Mesenchymal stem cell (in vitro differentiated cells and primary cell): ENCODE data around the gene DHCR7.
A peak's percentile ranks its signal among the peaks of the same experiment; 100 is the strongest.

Experiments
- DNase-seq: peaks from one replicate; pipeline ENCODE4 v3.0.0-alpha.2; 2013
- H2AFZ ChIP-seq: one replicate; pipeline ENCODE4 v1.6.1; 2013; ENCODE audit warnings: low read depth, mild to moderate bottlenecking, control low read depth, inconsistent platforms, low read length, moderate library complexity
- H2AK5ac ChIP-seq: 2 replicates; pipeline ENCODE4 v1.6.1; 2013; ENCODE audit warnings: low read length, moderate library complexity, mild to moderate bottlenecking, inconsistent platforms; ENCODE audit not compliant: severe bottlenecking
- H2BK120ac ChIP-seq: one replicate; pipeline ENCODE4 v1.6.1; 2013; ENCODE audit warnings: low read depth, mild to moderate bottlenecking, inconsistent platforms, low read length, moderate library complexity
- H2BK12ac ChIP-seq, 2 experiments: one replicate each; pipeline ENCODE4 v1.6.1; 2013; ENCODE audit warnings: inconsistent platforms in 2 of 2, low read length in 2 of 2, mild to moderate bottlenecking in 2 of 2, moderate library complexity in 2 of 2, control low read depth in 1 of 2
- H2BK15ac ChIP-seq: one replicate; pipeline ENCODE4 v1.6.1; 2013; ENCODE audit warnings: mild to moderate bottlenecking, low read depth, inconsistent platforms; ENCODE audit not compliant: poor library complexity, severe bottlenecking
- H2BK5ac ChIP-seq: 2 replicates; pipeline ENCODE4 v1.6.1; 2013; ENCODE audit warnings: low read depth, mild to moderate bottlenecking, low read length, control low read depth, inconsistent platforms; ENCODE audit not compliant: poor library complexity, severe bottlenecking
- H3K14ac ChIP-seq, 2 experiments: one replicate each; pipeline ENCODE4 v1.6.1; 2013; ENCODE audit warnings: inconsistent platforms in 2 of 2, low read length in 2 of 2, control low read depth in 1 of 2, mild to moderate bottlenecking in 1 of 2, moderate library complexity in 1 of 2
- H3K18ac ChIP-seq, 2 experiments: one replicate each; pipeline ENCODE4 v1.6.1; 2013; ENCODE audit warnings: inconsistent platforms in 2 of 2, low read length in 2 of 2, control low read depth in 1 of 2, low read depth in 1 of 2, mild to moderate bottlenecking in 1 of 2
- H3K23ac ChIP-seq, 2 experiments: one replicate each; pipeline ENCODE4 v1.6.1; 2013; ENCODE audit warnings: inconsistent platforms in 2 of 2, low read length in 2 of 2, mild to moderate bottlenecking in 2 of 2, moderate library complexity in 2 of 2, control low read depth in 1 of 2
- H3K27ac ChIP-seq: 2 replicates; pipeline ENCODE4 v1.5.1; 2013; ENCODE audit warnings: mild to moderate bottlenecking, moderate library complexity, low read length, control low read depth, inconsistent platforms; ENCODE audit not compliant: poor library complexity, severe bottlenecking
- H3K27me3 ChIP-seq, 2 experiments: 2 replicates each; pipeline versions ENCODE4 v1.6.1 to v1.7.0; 2013; ENCODE audit warnings: low read length in 2 of 2, mild to moderate bottlenecking in 2 of 2, moderate library complexity in 2 of 2, control low read depth in 1 of 2, inconsistent platforms in 1 of 2; ENCODE audit not compliant: control insufficient read depth in 1 of 2, insufficient read depth in 1 of 2
- H3K36me3 ChIP-seq, 2 experiments: 2 replicates each; pipeline versions ENCODE4 v1.6.1 to v1.7.0; 2013; ENCODE audit warnings: low read length in 2 of 2, control low read depth in 1 of 2, inconsistent platforms in 1 of 2, low read depth in 1 of 2, mild to moderate bottlenecking in 1 of 2; ENCODE audit not compliant: insufficient read depth in 2 of 2, control insufficient read depth in 1 of 2
- H3K4ac ChIP-seq, 2 experiments: one replicate each; pipeline ENCODE4 v1.6.1; 2013; ENCODE audit warnings: inconsistent platforms in 2 of 2, low read length in 2 of 2, mild to moderate bottlenecking in 2 of 2, moderate library complexity in 2 of 2, control low read depth in 1 of 2, low read depth in 1 of 2
- H3K4me1 ChIP-seq: 2 replicates; pipeline ENCODE4 v1.6.1; 2013; ENCODE audit warnings: low read depth, low read length, control low read depth; ENCODE audit not compliant: control insufficient read depth, insufficient read depth
- H3K4me2 ChIP-seq: 2 replicates; pipeline ENCODE4 v1.6.1; 2013; ENCODE audit warnings: low read length, mild to moderate bottlenecking, inconsistent platforms; ENCODE audit not compliant: poor library complexity, severe bottlenecking
- H3K4me3 ChIP-seq, 2 experiments: 2 replicates each; pipeline versions ENCODE4 v1.5.1 to v1.7.0; 2013; ENCODE audit warnings: low read length in 2 of 2, mild to moderate bottlenecking in 2 of 2, control low read depth in 1 of 2, low read depth in 1 of 2; ENCODE audit not compliant: insufficient read depth in 1 of 2
- H3K79me1 ChIP-seq: replicated peaks from 2 replicates; pipeline ENCODE4 v1.6.1; 2013; ENCODE audit warnings: mild to moderate bottlenecking, control low read depth, low read length, inconsistent platforms; ENCODE audit not compliant: poor library complexity, severe bottlenecking
- H3K9ac ChIP-seq: 2 replicates; pipeline ENCODE4 v1.7.0; 2013; ENCODE audit warnings: mild to moderate bottlenecking, low read length, moderate library complexity
- H3K9me3 ChIP-seq: 2 replicates; pipeline ENCODE4 v1.7.0; 2013; ENCODE audit warnings: mild to moderate bottlenecking, low read length; ENCODE audit not compliant: control insufficient read depth
- H4K8ac ChIP-seq: one replicate; pipeline ENCODE4 v1.6.1; 2013; ENCODE audit warnings: inconsistent platforms, mild to moderate bottlenecking, low read length, moderate library complexity
- H4K91ac ChIP-seq: one replicate; pipeline ENCODE4 v1.6.1; 2013; ENCODE audit warnings: mild to moderate bottlenecking, low read length, inconsistent platforms
- whole genome bisulfite sequencing: methylation state at CpG from one replicate; pipeline ENCODE4 v1.1.7; 2013; ENCODE audit warnings: mixed read lengths; 5-methylcytosine and 5-hydroxymethylcytosine counted together

DHCR7 gene

DNA sequence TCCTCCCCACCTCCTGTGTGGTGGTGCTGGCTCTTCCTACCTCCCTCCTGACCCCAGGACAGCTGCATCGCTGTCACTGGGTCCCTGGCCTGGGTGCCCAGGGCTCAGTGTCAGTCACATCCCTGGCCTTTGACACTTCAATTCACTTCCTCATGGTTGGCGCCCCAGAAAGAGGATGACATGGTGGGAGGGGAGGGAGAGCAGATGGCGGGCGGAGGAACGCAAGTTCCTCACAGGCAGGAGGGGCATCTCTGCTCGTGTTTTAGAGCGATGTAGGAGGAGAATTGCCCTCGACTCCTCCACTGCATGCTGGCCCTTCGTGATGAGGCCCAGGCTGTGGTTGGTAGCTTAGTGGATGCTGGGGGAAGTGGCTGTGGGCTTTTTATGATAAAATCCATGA, 43.7 kb upstream of the DHCR7 start:
- H2BK15ac ChIP-seq, result no peak overlapping the region
- peaks cover 4% of the 10 kb centered on the region for H3K9me3 ChIP-seq
- H4K8ac ChIP-seq, result no peak overlapping the region
- no peak overlapping the region for H3K23ac ChIP-seq
- H3K4me2 ChIP-seq, result no peak overlapping the region
- H2BK12ac ChIP-seq, result no peak overlapping the region
- H3K4me1 ChIP-seq, result peaks cover 16% of the 10 kb centered on the region
- H3K79me1 ChIP-seq, result peaks cover 13% of the 10 kb centered on the region
- H3K27ac ChIP-seq, result no peak overlapping the region
- no peak overlapping the region for H3K14ac ChIP-seq
- no peak overlapping the region for H3K4ac ChIP-seq
- peak overlapping the region; percentile 65 for H4K91ac ChIP-seq
- DNase-seq, result no peak
- WGBS, result 100% methylated on average over 8 of the region's 9 CpGs
- H3K27me3 ChIP-seq, result no peaks in the 10 kb centered on the region
- H2AK5ac ChIP-seq, result no peak overlapping the region
- no peak overlapping the region for H2AFZ ChIP-seq
- H2BK5ac ChIP-seq, result no peak overlapping the region
- H3K4me3 ChIP-seq, result no peak overlapping the region
- H3K18ac ChIP-seq, result no peak overlapping the region
- no peak overlapping the region for H2BK120ac ChIP-seq
- no peak overlapping the region for H3K9ac ChIP-seq
- H3K36me3 ChIP-seq, result peaks cover 53 to 83% of the 10 kb centered on the region in 2 experiments

DNA sequence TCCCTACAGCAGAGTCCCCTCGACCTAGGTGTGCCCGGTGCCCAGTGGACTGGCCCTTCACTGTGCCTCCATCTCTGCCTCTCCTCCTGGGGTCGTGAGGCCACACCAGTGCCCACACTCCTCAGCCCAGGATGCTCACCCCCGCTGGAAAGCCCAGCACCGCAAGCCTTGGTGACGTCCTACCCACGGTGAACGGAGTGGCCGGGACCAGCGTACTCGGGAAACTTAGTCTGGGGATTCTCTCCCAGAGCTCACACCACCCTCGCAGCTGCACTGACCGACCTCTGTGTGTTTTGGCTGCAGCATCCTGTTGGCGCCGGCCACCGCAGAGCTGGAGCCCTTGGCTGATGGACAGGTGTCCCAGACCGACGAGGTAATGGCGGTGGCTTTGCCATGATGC, 43.3 kb upstream of the DHCR7 start:
- H3K9ac ChIP-seq, result no peak overlapping the region
- H3K27me3 ChIP-seq, result no peaks in the 10 kb centered on the region
- no peak overlapping the region for H2BK12ac ChIP-seq
- no peak overlapping the region for H3K14ac ChIP-seq
- no peak overlapping the region for H4K91ac ChIP-seq
- no peak overlapping the region for H3K18ac ChIP-seq
- no peak overlapping the region for H4K8ac ChIP-seq
- H3K4me1 ChIP-seq, result peaks cover 16% of the 10 kb centered on the region
- no peak overlapping the region for H2AFZ ChIP-seq
- H3K27ac ChIP-seq, result no peak overlapping the region
- WGBS, result 99% methylated on average over 19 of the region's 19 CpGs
- no peak overlapping the region for H3K23ac ChIP-seq
- no peak overlapping the region for H2BK15ac ChIP-seq
- H2AK5ac ChIP-seq, result no peak overlapping the region
- no peak overlapping the region for H2BK5ac ChIP-seq
- peaks cover 13% of the 10 kb centered on the region for H3K79me1 ChIP-seq
- H3K36me3 ChIP-seq, result peaks cover 49 to 81% of the 10 kb centered on the region in 2 experiments
- peaks cover 3% of the 10 kb centered on the region for H3K9me3 ChIP-seq
- no peak overlapping the region for H3K4me3 ChIP-seq
- DNase-seq, result no peak
- no peak overlapping the region for H3K4ac ChIP-seq
- H3K4me2 ChIP-seq, result no peak overlapping the region
- H2BK120ac ChIP-seq, result no peak overlapping the region

DNA sequence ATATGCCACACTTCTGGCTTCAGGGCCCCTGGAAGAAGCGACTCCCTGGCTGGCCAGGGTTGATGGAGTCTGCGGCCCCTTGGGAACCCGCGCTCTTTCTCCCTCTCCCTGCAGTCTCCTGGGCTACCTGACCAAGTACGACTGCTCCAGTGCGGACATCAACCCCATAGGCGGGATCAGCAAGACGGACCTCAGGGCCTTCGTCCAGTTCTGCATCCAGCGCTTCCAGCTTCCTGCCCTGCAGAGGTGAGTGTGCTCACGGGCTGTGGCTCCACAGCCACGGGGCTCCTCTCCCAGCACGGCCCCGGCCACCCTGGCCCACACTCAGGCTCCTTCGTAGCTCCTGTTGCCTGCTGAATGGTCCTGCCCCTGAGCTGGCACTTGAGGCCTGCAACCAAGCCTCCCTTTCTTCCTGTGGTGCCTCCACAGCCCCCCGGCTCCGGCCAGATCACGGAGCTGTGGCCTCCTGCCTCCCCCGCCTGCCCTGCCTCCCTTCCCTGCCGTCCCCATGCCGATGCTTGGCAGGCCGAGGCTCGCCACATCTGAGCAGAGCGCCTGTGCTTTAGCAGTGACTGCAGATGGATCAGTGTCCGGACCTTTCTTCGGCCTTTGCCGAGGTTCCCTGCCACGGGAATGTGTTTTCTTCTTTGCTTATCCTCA, 42.7 kb upstream of the DHCR7 start:
- 98% methylated on average over 28 of the region's 28 CpGs for WGBS
- H3K4me3 ChIP-seq, result no peak overlapping the region
- H2BK120ac ChIP-seq, result no peak overlapping the region

DNA sequence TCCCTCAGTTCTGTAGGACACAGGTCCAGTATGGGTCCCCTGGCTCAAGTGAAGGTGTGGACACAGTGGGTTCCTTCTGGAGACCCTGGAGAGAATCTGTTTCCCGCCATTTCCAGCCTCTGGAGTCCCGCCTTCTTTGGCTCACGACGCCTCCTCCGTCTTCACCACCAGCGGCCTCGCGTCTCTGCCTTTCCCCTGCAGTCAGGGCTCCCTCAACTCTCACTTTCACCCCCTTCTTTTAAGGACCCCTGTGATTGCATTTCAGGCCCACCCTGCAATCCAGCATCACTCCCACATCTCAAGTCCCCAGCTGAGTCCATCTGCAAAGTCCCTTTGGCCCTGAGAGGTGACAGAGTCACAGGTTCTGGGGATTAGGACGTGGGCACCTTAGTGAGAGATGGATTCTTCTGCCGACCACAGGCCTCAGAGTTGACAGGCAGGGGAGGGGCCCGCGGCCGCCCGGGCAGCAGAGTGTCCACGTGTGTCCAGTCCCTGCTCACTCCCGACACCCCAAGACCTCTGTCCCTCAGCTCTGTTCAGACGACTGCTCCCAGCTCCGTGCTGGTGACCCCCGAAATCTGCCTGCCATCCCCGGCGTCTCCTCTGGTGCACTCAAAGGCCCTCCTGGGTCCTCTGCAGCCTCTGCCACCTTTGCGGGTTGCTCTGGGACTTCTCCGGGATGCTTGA, 42.0 kb upstream of the DHCR7 start:
- no peak overlapping the region for H3K23ac ChIP-seq

More for the DNA sequence above, 42.7 kb upstream of the DHCR7 start:
- H3K4ac ChIP-seq, result no peak overlapping the region
- no peak overlapping the region for H2BK5ac ChIP-seq
- no peak overlapping the region for H2AFZ ChIP-seq
- H4K8ac ChIP-seq, result no peak overlapping the region
- no peak for DNase-seq
- peaks cover 46 to 81% of the 10 kb centered on the region in 2 experiments for H3K36me3 ChIP-seq
- H3K18ac ChIP-seq, result no peak overlapping the region
- no peaks in the 10 kb centered on the region for H3K9me3 ChIP-seq
- no peak overlapping the region for H3K4me2 ChIP-seq
- no peak overlapping the region for H2AK5ac ChIP-seq
- H3K27me3 ChIP-seq, result no peaks in the 10 kb centered on the region
- peaks cover 9% of the 10 kb centered on the region for H3K79me1 ChIP-seq
- no peak overlapping the region for H2BK15ac ChIP-seq
- no peak overlapping the region for H3K27ac ChIP-seq
- H3K4me1 ChIP-seq, result peaks cover 16% of the 10 kb centered on the region
- no peak overlapping the region for H3K14ac ChIP-seq
- no peak overlapping the region for H3K23ac ChIP-seq
- no peak overlapping the region for H4K91ac ChIP-seq
- no peak overlapping the region for H2BK12ac ChIP-seq
- no peak overlapping the region for H3K9ac ChIP-seq

More for the DNA sequence above, 42.0 kb upstream of the DHCR7 start:
- H3K14ac ChIP-seq, result no peak overlapping the region
- H2BK120ac ChIP-seq, result no peak overlapping the region
- no peak overlapping the region for H3K9ac ChIP-seq
- H4K8ac ChIP-seq, result no peak overlapping the region
- H2BK12ac ChIP-seq, result no peak overlapping the region
- no peak overlapping the region for H3K4ac ChIP-seq
- H2AK5ac ChIP-seq, result no peak overlapping the region
- H3K4me3 ChIP-seq, result no peak overlapping the region
- H2AFZ ChIP-seq, result no peak overlapping the region
- 97% methylated on average over 21 of the region's 23 CpGs for WGBS
- H3K4me1 ChIP-seq, result peaks cover 16% of the 10 kb centered on the region
- H2BK15ac ChIP-seq, result no peak overlapping the region
- H3K4me2 ChIP-seq, result no peak overlapping the region
- H3K9me3 ChIP-seq, result no peaks in the 10 kb centered on the region
- H3K27me3 ChIP-seq, result no peaks in the 10 kb centered on the region
- H2BK5ac ChIP-seq, result no peak overlapping the region
- H3K27ac ChIP-seq, result no peak overlapping the region
- H3K18ac ChIP-seq, result no peak overlapping the region
- peaks cover 46 to 81% of the 10 kb centered on the region in 2 experiments for H3K36me3 ChIP-seq
- H3K79me1 ChIP-seq, result peaks cover 8% of the 10 kb centered on the region
- no peak for DNase-seq
- H4K91ac ChIP-seq, result no peak overlapping the region
